ENCODE data around the gene SLN. TPM values are rescaled to one million over a fixed set of nuclear protein-coding genes. Genes with fewer than 3 reads are reported as not detected.
A peak's percentile ranks its signal among the peaks of the same experiment; 100 is the strongest.

SLN gene
- total RNA-seq, 1 experiment from 2014 or later, result not detected

GRCh38 chr11:107659310-107659709 lies 52.5 kb downstream of the SLN start:
- no peak overlapping the region for H3K27ac ChIP-seq (ENCODE audit: insufficient read length, low read depth, low read length)
- no peak overlapping the region for H2BK20ac ChIP-seq (ENCODE audit: low read depth, low read length, poor library complexity, severe bottlenecking)
- H3K4ac ChIP-seq (ENCODE audit: low read depth, low read length), result no peak overlapping the region
- H3K9me3 ChIP-seq (ENCODE audit: control insufficient read depth, low read depth, low read length), result no peaks in the 10 kb centered on the region
- TF ChIP-seq, protein P1, sequence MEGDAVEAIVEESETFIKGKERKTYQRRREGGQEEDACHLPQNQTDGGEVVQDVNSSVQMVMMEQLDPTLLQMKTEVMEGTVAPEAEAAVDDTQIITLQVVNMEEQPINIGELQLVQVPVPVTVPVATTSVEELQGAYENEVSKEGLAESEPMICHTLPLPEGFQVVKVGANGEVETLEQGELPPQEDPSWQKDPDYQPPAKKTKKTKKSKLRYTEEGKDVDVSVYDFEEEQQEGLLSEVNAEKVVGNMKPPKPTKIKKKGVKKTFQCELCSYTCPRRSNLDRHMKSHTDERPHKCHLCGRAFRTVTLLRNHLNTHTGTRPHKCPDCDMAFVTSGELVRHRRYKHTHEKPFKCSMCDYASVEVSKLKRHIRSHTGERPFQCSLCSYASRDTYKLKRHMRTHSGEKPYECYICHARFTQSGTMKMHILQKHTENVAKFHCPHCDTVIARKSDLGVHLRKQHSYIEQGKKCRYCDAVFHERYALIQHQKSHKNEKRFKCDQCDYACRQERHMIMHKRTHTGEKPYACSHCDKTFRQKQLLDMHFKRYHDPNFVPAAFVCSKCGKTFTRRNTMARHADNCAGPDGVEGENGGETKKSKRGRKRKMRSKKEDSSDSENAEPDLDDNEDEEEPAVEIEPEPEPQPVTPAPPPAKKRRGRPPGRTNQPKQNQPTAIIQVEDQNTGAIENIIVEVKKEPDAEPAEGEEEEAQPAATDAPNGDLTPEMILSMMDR (conservative IDR thresholded peaks at IDR 0.05), result no peak
- H3K79me2 ChIP-seq (ENCODE audit: insufficient read depth, low read length), result no peaks in the 10 kb centered on the region
- no peaks in the 10 kb centered on the region for H3K27me3 ChIP-seq (ENCODE audit: insufficient read depth, low read length)
- no peak overlapping the region for H2BK120ac ChIP-seq (ENCODE audit: low read depth, low read length, poor library complexity, severe bottlenecking)
- H4K20me1 ChIP-seq (ENCODE audit: control insufficient read depth, insufficient read depth, insufficient read length), result no peaks in the 10 kb centered on the region
- H3K23me2 ChIP-seq (ENCODE audit: insufficient read length, low read depth, low read length, poor library complexity, severe bottlenecking), result no peaks in the 10 kb centered on the region
- H3T11ph ChIP-seq (ENCODE audit: low read length), result no peak overlapping the region
- H2BK5ac ChIP-seq (ENCODE audit: insufficient read length, low read length), result no peak overlapping the region
- no peak overlapping the region for H2AFZ ChIP-seq (ENCODE audit: low read length)
- H3K4me1 ChIP-seq (ENCODE audit: insufficient read depth, low read length), result no peaks in the 10 kb centered on the region; the same call in 1 of the 2 replicates
- no peak overlapping the region for H3K56ac ChIP-seq (ENCODE audit: insufficient read length, low read depth, low read length)
- no peak overlapping the region for H3K18ac ChIP-seq (ENCODE audit: insufficient read length, low read depth, low read length)
- Mint-ChIP-seq H3K27ac (0 out of 7 replicates have a peak overlapping the region, but pooled peaks of 1 of the 3 experiments have one; percentile 36), H3K27me3 (ENCODE audit: low read depth) (no peaks in the 10 kb centered on the region), H3K36me3 (ENCODE audit: insufficient read depth in 1 of 3, low read depth in 3 of 3) (no peaks in the 10 kb centered on the region), H3K9me3 (no peaks in the 10 kb centered on the region), H3K4me3 (no peak overlapping the region), H3K4me1 (peaks cover 18 to 24% of the 10 kb centered on the region in 2 experiments)
- H3K14ac ChIP-seq (ENCODE audit: insufficient read depth, low read length), result no peak overlapping the region
- no peak overlapping the region for H4K91ac ChIP-seq (ENCODE audit: insufficient read length, low read depth, low read length)
- H4K5ac ChIP-seq (ENCODE audit: insufficient read length, low read depth, low read length), result no peak overlapping the region
- no peak overlapping the region for H2AK5ac ChIP-seq (ENCODE audit: insufficient read length, low read length)
- H3K4me2 ChIP-seq (ENCODE audit: insufficient read depth, insufficient read length, low read length), result no peak overlapping the region
- no peak overlapping the region for H2BK15ac ChIP-seq (ENCODE audit: low read depth, low read length)
- H3K9ac ChIP-seq (ENCODE audit: extremely low read depth, insufficient read length, low read length), result no peak overlapping the region
- no peak overlapping the region for H3K23ac ChIP-seq (ENCODE audit: insufficient read length, low read depth, low read length)
- no peak overlapping the region for H2BK12ac ChIP-seq (ENCODE audit: insufficient read length, low read depth, low read length)
- no peak overlapping the region for H4K8ac ChIP-seq (replicated peaks; ENCODE audit: insufficient read length, low read depth, low read length)
- no peaks in the 10 kb centered on the region for H3K79me1 ChIP-seq (ENCODE audit: insufficient read depth, low read depth, low read length, poor library complexity, severe bottlenecking)
- no peak for DNase-seq

Other genes starting within 250 kb of the SLN start
- gene ALKBH8, start 146.3 kb downstream of the SLN start, total RNA-seq (2021), result 12.7 and 15.7 TPM in 2 replicates
- 0.61 and 0.81 TPM in 2 replicates for gene ELMOD1, start 120.9 kb downstream of the SLN start, total RNA-seq (2021)
- gene SLC35F2, start 146.7 kb upstream of the SLN start, total RNA-seq (2021), result 22.7 and 24.0 TPM in 2 replicates
- gene RAB39A, start 216.4 kb upstream of the SLN start, total RNA-seq (2021), result 9.2 and 9.7 TPM in 2 replicates